ENCODE results near the gene MYT1.

GRCh38 chr20:64196847-64197306 lies 32.6 kb downstream of the MYT1 start:
- TF ChIP-seq CTCF (IDR thresholded peaks at IDR 0.05): no peak
- no peak for TF ChIP-seq POLR2A (IDR thresholded peaks at IDR 0.05)
- no peak for TF ChIP-seq EP300 (IDR thresholded peaks at IDR 0.05; ENCODE audit: low read depth)
- no peak for TF ChIP-seq POLR2AphosphoS5 (IDR thresholded peaks at IDR 0.05)
